GM10248 (cell line): Measurements from ENCODE around the gene BPIFB2.

Source experiments
- CTCF ChIA-PET: fragments of 300-600 bp; sonication (Branson Sonifier 250); formaldehyde crosslinking; extraction: SDS; loops from one replicate; lab custom pipeline; 2021; ENCODE audit warnings: antibody characterized with exemption; lab: Yijun Ruan, JAX
- POLR2A ChIA-PET: fragments of 350-650 bp; sonication (Branson Sonifier 250); formaldehyde crosslinking; extraction: SDS; loops from one replicate; lab custom pipeline; 2020; ENCODE audit warnings: antibody characterized with exemption; lab: Yijun Ruan, JAX
- DNase-seq: peaks from one replicate; pipeline ENCODE4 v3.0.0; 2012; ENCODE audit errors: extremely low spot score
- CTCF ChIP-seq: IDR thresholded peaks from 2 replicates; pipeline ENCODE4 v1.5.1; 2012; ENCODE audit warnings: mild to moderate bottlenecking, low read depth; ENCODE audit errors: extremely low read depth, missing control alignments, control extremely low read depth

BPIFB2 gene

GRCh38 chr20:33020278-33021161 is 13.0 kb downstream of the BPIFB2 start:
- ChIA-PET POLR2A (no interaction called here), CTCF (no interaction called here)
- DNase-seq, result no peak
- no peak for TF ChIP-seq CTCF

GRCh38 chr20:33021879-33022278 is 14.4 kb downstream of the BPIFB2 start:
- TF ChIP-seq CTCF, result no peak
- ChIA-PET POLR2A (no interaction called here), CTCF (no interaction called here)
- no peak for DNase-seq

- ChIA-PET CTCF (no interaction called here), POLR2A (no interaction called here)
- DNase-seq, result no peak
- TF ChIP-seq CTCF, result no peak
These were observed 14.8 kb downstream of the BPIFB2 start for GRCh38 chr20:33022289-33022688.

GRCh38 chr20:33022694-33023438 is 15.4 kb downstream of the BPIFB2 start:
- ChIA-PET POLR2A (no interaction called here), CTCF (no interaction called here)
- DNase-seq, result no peak
- TF ChIP-seq CTCF, result no peak

GRCh38 chr20:33023439-33024242 is 16.1 kb downstream of the BPIFB2 start:
- CTCF ChIA-PET, result interaction anchor here (1.1 kb wide), 1 partner anchor 14 kb away, joined by 3 read pairs; no protein-coding TSS in a partner anchor
- POLR2A ChIA-PET, result no interaction called here

More at GRCh38 chr20:33023439-33024242, 16.1 kb downstream of the BPIFB2 start:
- no peak for DNase-seq
- no peak for TF ChIP-seq CTCF
